Activated CD4-positive, alpha-beta T cell treated with anti-CD3 and anti-CD28 coated beads, Interleukin-2, amount 10 ng/mL, durations not matched to agents 24 days and 14 days (primary cell): ENCODE results near the gene RRAD. TPM values are rescaled to one million over a fixed set of nuclear protein-coding genes. Genes with fewer than 3 reads are reported as not detected.
"Not testable (repeated sequence)": the region's sequence is repeated elsewhere in the genome, so short reads cannot be mapped to it uniquely, and the experiment has no call there.

Source experiments
- DNase-seq: peaks from one replicate; pipeline ENCODE4 v3.0.0; 2022
- H3K27ac Mint-ChIP-seq: one replicate; pipeline ENCODE4 v1.8.0; 2022; ENCODE audit warnings: mild to moderate bottlenecking, mixed read lengths
- H3K27me3 Mint-ChIP-seq: one replicate; pipeline ENCODE4 v1.8.0; 2022; ENCODE audit warnings: mixed read lengths
- H3K36me3 Mint-ChIP-seq: one replicate; pipeline ENCODE4 v1.8.0; 2022; ENCODE audit warnings: low read depth, mild to moderate bottlenecking, mixed read lengths
- H3K4me1 Mint-ChIP-seq: one replicate; pipeline ENCODE4 v1.8.0; 2021; ENCODE audit warnings: mixed read lengths
- H3K4me3 Mint-ChIP-seq: one replicate; pipeline ENCODE4 v1.8.0; 2022; ENCODE audit warnings: mild to moderate bottlenecking, moderate library complexity, mixed read lengths
- H3K9me3 Mint-ChIP-seq: one replicate; pipeline ENCODE4 v1.8.0; 2021; ENCODE audit warnings: mixed read lengths
- intact Hi-C: fragments of 100-400 bp; cut with micrococcal nuclease; formaldehyde crosslinking; loops from one replicate; pipeline ENCODE4 v1.15.1; 2023
- total RNA-seq: library from RNA; stranded (reverse); gene quantifications from 2 replicates; pipeline ENCODE4 v1.2.3, GENCODE V29; 2022

RRAD gene, protein sequence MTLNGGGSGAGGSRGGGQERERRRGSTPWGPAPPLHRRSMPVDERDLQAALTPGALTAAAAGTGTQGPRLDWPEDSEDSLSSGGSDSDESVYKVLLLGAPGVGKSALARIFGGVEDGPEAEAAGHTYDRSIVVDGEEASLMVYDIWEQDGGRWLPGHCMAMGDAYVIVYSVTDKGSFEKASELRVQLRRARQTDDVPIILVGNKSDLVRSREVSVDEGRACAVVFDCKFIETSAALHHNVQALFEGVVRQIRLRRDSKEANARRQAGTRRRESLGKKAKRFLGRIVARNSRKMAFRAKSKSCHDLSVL
- total RNA-seq: 1.3 TPM in 2 replicates

DNA sequence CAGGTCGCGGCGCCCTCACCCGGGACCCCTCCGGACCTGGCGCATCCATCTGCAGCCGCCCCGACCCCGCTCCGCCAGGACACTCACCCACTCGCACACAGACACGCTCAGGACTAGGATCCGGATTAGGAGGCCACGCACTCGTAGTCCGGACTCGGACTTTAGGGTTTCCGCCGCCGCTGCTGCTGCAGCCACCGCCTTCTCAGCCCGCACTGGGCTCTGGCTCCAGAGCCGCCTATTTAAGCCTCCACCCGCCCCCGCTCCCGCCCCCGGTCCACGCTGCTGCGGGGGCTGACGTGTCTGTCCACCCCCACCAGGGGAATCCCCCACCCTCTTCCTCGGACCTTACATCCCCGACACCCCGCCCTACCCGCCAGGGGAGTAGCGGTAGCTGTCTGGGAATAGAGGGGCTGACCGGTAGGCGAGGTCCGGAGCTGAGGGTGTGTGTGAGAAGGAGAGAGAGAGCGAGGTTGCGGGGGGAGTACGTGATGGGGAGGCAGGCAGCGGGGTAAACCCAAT is at the start of gene RRAD:
Gene RRAD, minus strand, starts transcription at position 214 of the 519 bp plus-strand sequence. CDS start 356 bp downstream, outside the sequence.
- H3K27ac Mint-ChIP-seq: peak within 1 kb of the TSS; percentile 75
- H3K4me3 Mint-ChIP-seq: peak within 1 kb of the TSS; percentile 75
- peaks cover 34% of the 10 kb centered on the region for H3K27me3 Mint-ChIP-seq
- H3K9me3 Mint-ChIP-seq: no peaks in the 10 kb centered on the region
- peak; percentile 66 for DNase-seq
- peaks cover 26% of the 10 kb centered on the region for H3K4me1 Mint-ChIP-seq
- intact Hi-C loops: loop anchor here (5.0 kb wide), 1 partner anchor 43 kb away; the partner anchor contains the start of gene PDP2
- H3K36me3 Mint-ChIP-seq: no peaks in the 10 kb centered on the region

DNA sequence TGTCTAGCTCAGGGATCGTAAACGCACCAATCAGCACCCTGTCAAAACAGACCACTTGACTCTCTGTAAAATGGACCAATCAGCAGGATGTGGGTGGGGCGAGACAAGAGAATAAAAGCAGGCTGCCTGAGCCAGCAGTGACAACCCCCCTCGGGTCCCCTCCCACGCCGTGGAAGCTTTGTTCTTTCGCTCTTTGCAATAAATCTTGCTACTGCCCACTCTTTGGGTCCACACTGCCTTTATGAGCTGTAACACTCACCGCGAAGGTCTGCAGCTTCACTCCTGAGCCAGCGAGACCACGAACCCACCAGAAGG is 49.6 kb upstream of the RRAD start:
- H3K27me3 Mint-ChIP-seq, H3K36me3 Mint-ChIP-seq, intact Hi-C loops, H3K9me3 Mint-ChIP-seq: not testable (repeated sequence)
- Mint-ChIP-seq H3K4me1 (peaks cover 42% of the 10 kb centered on the region), H3K4me3 (peak overlapping the region; percentile 74), H3K27ac (peak overlapping the region; percentile 77)
- DNase-seq: peak; percentile 82

DNA sequence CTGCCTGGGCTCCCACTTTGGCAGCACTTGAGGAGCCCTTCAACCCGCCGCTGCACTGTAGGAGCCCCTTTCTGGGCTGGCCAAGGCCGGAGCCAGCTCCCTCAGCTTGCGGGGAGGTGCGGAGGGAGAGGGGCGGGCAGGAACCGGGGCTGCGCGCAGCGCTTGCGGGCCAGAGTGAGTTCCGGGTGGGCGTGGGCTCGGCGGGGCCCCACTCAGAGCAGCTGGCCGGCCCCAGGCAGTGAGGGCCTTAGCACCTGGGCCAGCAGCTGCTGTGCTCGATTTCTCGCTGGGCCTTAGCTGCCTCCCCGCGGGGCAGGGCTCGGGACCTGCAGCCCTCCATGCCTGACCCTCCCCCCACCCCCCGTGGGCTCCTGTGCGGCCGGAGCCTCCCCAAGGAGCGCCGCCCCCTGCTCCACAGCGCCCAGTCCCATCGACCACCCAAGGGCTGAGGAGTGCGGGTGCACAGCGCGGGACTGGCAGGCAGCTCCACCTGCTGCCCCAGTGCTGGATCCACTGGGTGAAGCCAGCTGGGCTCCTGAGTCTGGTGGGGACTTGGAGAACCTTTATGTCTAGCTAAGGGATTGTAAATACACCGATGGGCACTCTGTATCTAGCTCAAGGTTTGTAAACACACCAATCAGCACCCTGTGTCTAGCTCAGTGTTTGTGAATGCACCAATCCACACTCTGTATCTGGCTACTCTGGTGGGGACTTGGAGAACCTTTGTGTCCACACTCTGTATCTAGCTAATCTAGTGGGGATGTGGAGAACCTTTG is 49.0 kb upstream of the RRAD start:
- H3K4me3 Mint-ChIP-seq: peak overlapping the region; percentile 74
- intact Hi-C loops, DNase-seq: not testable (repeated sequence)

DNA sequence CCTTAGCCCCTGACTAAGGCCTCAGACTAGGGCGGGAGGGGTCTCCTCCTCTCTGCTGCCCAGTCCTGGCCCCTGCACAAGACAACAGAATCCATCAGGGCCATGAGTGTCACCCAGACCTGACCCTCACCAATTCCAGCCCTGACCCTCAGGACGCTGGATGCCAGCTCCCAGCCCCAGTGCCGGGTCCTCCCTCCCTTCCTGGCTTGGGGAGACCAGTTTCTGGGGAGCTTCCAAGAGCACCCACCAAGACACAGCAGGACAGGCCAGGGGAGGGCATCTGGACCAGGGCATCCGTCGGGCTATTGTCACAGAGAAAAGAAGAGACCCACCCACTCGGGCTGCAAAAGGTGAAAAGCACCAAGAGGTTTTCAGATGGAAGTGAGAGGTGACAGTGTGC is 48.4 kb upstream of the RRAD start:
- no peak for DNase-seq
- Mint-ChIP-seq H3K9me3 (no peaks in the 10 kb centered on the region), H3K4me1 (peaks cover 34% of the 10 kb centered on the region), H3K36me3 (no peaks in the 10 kb centered on the region), H3K27me3 (no peaks in the 10 kb centered on the region), H3K4me3 (no peak overlapping the region), H3K27ac (no peak overlapping the region)
- intact Hi-C loops: no loop called here

More for the DNA sequence above, 49.0 kb upstream of the RRAD start:
- not testable (repeated sequence) for H3K36me3 Mint-ChIP-seq, H3K27me3 Mint-ChIP-seq, H3K9me3 Mint-ChIP-seq
- peaks cover 40% of the 10 kb centered on the region for H3K4me1 Mint-ChIP-seq
- H3K27ac Mint-ChIP-seq: peak overlapping the region; percentile 77

DNA sequence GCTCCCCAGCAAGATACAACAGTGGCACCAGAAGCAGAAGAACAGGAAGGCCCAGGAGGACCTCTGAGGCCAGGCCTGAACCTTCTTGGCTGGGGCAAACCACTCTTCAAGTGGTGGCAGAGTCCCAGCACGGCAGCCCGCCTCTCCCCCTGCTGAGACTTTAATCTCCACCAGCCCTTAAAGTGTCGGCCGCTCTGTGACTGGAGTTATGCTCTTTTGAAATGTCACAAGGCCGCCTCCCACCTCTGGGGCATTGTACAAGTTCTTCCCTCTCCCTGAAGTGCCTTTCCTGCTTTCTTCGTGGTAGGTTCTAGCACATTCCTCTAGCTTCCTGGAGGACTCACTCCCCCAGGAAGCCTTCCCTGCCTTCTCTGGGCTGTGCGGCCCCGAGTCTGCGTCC is 47.6 kb upstream of the RRAD start:
- Mint-ChIP-seq H3K9me3 (no peaks in the 10 kb centered on the region), H3K36me3 (no peaks in the 10 kb centered on the region), H3K27me3 (no peaks in the 10 kb centered on the region), H3K4me3 (no peak overlapping the region), H3K27ac (no peak overlapping the region), H3K4me1 (peaks cover 27% of the 10 kb centered on the region)
- no peak for DNase-seq
- intact Hi-C loops: no loop called here

DNA sequence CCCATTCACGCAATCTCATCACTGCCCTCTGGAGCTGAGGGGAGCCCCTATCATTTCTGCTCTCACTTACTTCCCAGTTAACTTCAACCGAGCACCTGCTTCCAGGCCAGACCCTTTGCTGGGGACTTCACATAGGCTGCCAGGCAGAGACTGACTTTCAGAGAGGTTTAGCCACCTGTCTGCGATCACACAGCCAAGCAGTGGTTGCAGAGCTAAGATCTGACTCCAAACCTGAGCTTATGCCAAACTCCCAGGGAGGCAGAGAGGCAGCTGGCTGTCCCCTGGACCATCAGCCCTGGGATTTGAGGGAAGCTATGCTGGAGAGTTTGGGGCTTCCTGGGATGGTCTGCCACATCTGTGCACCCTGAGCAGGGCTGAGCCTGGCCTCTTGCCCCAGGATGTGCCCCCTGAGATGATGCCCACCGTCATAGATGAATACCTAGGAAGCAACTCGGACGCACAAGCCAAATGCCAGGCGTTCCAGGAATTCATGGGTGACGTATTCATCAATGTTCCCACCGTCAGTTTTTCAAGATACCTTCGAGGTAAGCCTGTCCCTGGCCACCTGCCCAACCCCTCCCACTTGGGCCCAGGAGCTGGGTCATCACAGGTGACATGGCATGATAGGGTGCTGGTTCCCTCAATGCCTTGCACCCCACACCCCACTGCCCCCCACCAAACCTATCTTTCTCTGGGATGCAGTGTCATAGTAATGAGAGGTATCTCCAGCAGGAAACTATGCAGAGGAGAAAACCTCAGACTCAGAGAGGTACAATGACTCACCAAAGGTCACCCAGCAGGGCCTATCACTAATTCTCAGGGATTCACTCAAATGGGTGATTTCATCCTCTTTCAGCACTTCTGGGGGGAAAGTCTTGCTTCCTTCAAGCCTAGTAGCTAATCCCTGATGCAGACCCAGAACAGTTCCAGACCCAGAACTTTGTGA is 45.7 kb upstream of the RRAD start:
- no peak overlapping the region for H3K27ac Mint-ChIP-seq
- H3K4me3 Mint-ChIP-seq: no peak overlapping the region
- no peaks in the 10 kb centered on the region for H3K9me3 Mint-ChIP-seq
- H3K27me3 Mint-ChIP-seq: no peaks in the 10 kb centered on the region
- H3K4me1 Mint-ChIP-seq: peaks cover 18% of the 10 kb centered on the region
- H3K36me3 Mint-ChIP-seq: peaks cover 3% of the 10 kb centered on the region
- no peak for DNase-seq
- intact Hi-C loops: no loop called here

DNA sequence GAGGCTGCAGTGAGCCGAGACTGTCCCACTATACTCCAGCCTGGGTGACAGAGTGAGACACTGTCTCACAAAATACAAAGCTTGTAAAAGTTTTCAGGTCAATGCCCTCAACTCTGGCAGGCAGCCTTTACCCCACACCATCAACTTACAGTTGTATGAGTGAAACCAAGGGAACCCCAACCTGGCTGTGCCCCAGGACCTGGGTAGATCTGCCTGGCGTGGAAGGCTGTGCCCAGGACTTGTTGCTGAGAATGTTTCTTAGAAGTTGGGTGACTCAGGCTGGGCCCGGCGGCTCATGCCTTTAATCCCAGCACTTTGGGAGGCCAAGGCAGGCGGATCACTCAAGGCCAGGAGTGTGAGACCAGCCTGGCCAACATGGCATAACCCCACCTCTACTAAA is 43.5 kb upstream of the RRAD start:
- Mint-ChIP-seq H3K4me3 (no peak overlapping the region), H3K36me3 (peaks cover 5% of the 10 kb centered on the region), H3K27ac (no peak overlapping the region), H3K27me3 (no peaks in the 10 kb centered on the region), H3K4me1 (peaks cover 5% of the 10 kb centered on the region), H3K9me3 (no peaks in the 10 kb centered on the region)
- DNase-seq: no peak
- intact Hi-C loops: no loop called here

DNA sequence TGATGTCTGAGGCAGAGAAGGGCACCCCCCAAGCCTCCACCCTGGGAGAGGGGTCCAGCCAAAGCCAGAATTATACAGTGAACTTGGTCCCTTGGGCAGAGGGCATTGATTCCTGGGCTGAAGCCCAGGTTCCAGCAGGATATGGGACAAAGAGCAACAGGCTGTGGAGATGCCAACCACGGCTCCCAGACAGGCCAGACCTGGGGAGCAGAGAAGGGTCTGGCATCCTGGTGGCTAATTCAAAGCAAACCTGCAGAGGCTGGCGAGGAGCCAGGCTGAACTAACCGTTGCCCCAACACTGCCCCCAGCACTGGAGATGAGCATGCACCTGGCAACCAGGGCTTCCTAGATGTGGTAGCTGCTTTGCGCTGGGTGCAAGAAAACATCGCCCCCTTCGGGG is 38.7 kb upstream of the RRAD start:
- no peak overlapping the region for H3K4me3 Mint-ChIP-seq
- DNase-seq: no peak
- peaks cover 19% of the 10 kb centered on the region for H3K4me1 Mint-ChIP-seq
- peaks cover 5% of the 10 kb centered on the region for H3K36me3 Mint-ChIP-seq
- intact Hi-C loops: no loop called here
- H3K9me3 Mint-ChIP-seq: no peaks in the 10 kb centered on the region
- H3K27me3 Mint-ChIP-seq: no peaks in the 10 kb centered on the region
- no peak overlapping the region for H3K27ac Mint-ChIP-seq

DNA sequence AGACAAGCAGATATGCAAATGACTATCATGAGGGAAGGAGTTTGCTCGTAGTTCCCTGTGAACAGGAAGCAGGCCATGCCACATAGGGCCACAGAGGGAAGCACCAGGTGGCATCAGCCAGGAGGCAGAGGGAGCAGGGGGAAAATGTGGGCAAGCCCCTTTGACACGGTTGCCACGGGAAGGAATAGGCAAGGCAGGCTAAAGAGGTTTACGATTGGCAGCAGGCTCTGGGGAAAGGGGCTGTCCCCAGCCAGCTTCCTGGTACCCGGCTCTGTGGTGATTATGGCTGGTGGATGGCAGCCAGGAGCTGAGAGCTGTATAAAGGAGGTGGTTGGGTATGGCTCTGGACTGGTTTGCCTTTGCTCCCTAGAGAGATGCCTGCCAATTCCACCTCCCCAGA is 36.6 kb upstream of the RRAD start:
- Mint-ChIP-seq H3K27me3 (no peaks in the 10 kb centered on the region), H3K27ac (peak overlapping the region; percentile 70), H3K36me3 (peaks cover 2% of the 10 kb centered on the region), H3K4me1 (peaks cover 33% of the 10 kb centered on the region), H3K9me3 (no peaks in the 10 kb centered on the region), H3K4me3 (peak overlapping the region; percentile 83)
- intact Hi-C loops: no loop called here
- DNase-seq: no peak

DNA sequence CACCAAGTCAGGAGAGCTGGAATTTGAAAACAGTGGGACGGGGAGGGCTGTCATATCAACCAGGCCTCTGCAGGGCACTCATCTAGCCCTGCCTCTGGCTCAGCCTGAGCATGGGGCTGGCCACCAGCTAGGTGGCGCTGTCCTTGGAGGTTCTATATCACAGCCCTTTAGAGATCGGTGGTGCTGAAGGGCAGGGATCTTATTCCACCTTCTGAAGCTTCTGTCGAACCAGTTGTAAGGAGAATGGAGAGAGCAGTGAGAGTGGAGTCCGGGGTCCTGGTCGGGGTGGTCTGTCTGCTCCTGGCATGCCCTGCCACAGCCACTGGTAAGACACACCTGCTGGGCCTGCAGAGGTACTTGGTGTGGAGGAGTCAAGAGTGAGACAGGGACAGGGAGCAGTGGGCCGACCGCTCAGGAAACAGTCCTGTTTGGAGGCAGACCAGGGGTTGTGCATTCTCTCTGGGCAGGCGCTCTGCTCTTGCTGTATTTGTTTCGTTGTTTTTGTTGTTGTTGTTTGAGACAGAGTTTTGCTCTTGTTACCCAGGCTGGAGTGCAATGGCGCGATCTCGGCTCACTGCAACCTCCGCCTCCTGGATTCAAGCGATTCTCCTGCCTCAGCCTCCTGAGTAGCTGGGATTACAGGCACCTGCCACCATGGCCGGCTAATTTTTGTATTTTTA is 35.9 kb upstream of the RRAD start, which contains the start of gene CES3:
Gene CES3, plus strand, starts transcription at position 202 of the 680 bp plus-strand sequence. Its CDS starts 42 bp downstream, at position 244.
- intact Hi-C loops: no loop called here
- H3K27ac Mint-ChIP-seq: peak within 1 kb of the TSS; percentile 70

DNA sequence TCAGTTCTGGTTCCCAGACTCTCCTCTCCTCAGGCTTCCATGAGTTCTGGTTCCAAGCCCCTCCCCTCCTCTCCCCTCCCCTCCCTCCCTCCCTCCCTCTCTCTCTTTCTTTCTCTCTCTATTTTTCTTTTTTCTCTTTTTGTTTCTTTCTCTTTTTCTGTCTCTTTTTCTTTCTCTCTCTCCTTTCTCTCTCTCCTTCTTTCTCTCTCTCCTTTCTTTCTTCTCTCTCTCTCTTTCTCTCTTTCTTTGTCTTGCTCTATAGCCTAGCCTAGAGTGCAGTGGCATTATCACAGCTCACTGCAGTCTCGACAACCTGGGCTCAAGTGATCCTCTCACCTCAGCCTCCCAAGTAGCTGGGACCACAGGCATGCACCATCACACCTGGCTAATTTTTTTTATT is 34.9 kb upstream of the RRAD start:
- Mint-ChIP-seq H3K4me1 (peaks cover 35% of the 10 kb centered on the region), H3K27me3 (no peaks in the 10 kb centered on the region), H3K27ac (no peak overlapping the region), H3K9me3 (no peaks in the 10 kb centered on the region), H3K36me3 (peaks cover 2% of the 10 kb centered on the region), H3K4me3 (no peak overlapping the region)
- no peak for DNase-seq
- intact Hi-C loops: no loop called here

More for the DNA sequence above, 35.9 kb upstream of the RRAD start, which contains the start of gene CES3:
- no peaks in the 10 kb centered on the region for H3K27me3 Mint-ChIP-seq
- peaks cover 2% of the 10 kb centered on the region for H3K36me3 Mint-ChIP-seq
- H3K9me3 Mint-ChIP-seq: no peaks in the 10 kb centered on the region
- H3K4me1 Mint-ChIP-seq: peaks cover 35% of the 10 kb centered on the region
- peak within 1 kb of the TSS; percentile 83 for H3K4me3 Mint-ChIP-seq
- DNase-seq: peak; percentile 92

DNA sequence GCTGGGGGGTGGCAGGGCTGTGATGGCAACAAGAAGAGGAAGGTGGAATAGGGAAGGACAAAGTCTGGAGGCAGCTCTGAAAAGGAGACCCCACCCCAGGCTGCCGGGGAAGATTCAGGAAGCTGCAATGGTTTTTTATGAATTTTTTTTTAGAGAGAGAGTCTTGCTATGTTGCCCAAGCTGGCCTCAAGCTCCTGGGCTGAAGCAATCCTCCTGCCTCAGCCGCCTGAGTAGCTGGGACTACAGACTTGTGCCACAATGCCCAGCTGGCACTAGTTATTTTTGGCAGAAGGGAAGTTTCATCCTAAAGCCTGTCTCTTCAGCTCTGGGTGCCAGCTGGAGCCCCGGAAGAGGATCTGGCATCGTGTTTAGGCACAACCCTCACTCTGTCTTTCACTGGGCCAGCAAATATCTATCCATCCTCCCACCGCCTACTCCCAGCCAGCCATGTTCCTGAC is 34.4 kb upstream of the RRAD start:
- DNase-seq: no peak
- Mint-ChIP-seq H3K36me3 (no peaks in the 10 kb centered on the region), H3K27me3 (no peaks in the 10 kb centered on the region), H3K4me1 (peaks cover 35% of the 10 kb centered on the region), H3K9me3 (no peaks in the 10 kb centered on the region), H3K27ac (no peak overlapping the region), H3K4me3 (no peak overlapping the region)
- intact Hi-C loops: no loop called here
